Hippocampal formation (tissue), 2 donors: ENCODE results near the gene TATDN2.
A peak's percentile ranks its signal among the peaks of the same experiment; 100 is the strongest.

Experiments used
- DNase-seq, 2 donors: peaks; one replicate each; lab custom pipeline; 2025; lab: John Stamatoyannopoulos, UW

TATDN2 gene

GRCh38 chr3:10248184-10248983 lies at the start of gene TATDN2:
TATDN2 (plus strand) TSS chr3:10248459; CDS start chr3:10249201, 742 bp downstream.
- DNase-seq, result peak; percentile 79 to 82

- no peak for DNase-seq
These were observed 49.3 kb upstream of the TATDN2 start for GRCh38 chr3:10198761-10199649.

GRCh38 chr3:10204921-10205320 lies 43.3 kb upstream of the TATDN2 start:
- DNase-seq, result no peak

GRCh38 chr3:10205451-10206165 lies 42.7 kb upstream of the TATDN2 start:
- DNase-seq, result no peak

- DNase-seq, result no peak
These were observed 42.1 kb upstream of the TATDN2 start for GRCh38 chr3:10206166-10206511.

GRCh38 chr3:10213156-10213792 lies 35.0 kb upstream of the TATDN2 start:
- DNase-seq, result no peak

GRCh38 chr3:10215578-10216368 lies 32.5 kb upstream of the TATDN2 start:
- no peak for DNase-seq

GRCh38 chr3:10217359-10217758 lies 30.9 kb upstream of the TATDN2 start:
- DNase-seq, result no peak

GRCh38 chr3:10219737-10220136 lies 28.5 kb upstream of the TATDN2 start:
- no peak for DNase-seq

GRCh38 chr3:10223676-10224639 lies 24.3 kb upstream of the TATDN2 start:
- no peak for DNase-seq

GRCh38 chr3:10224794-10225665 lies 23.2 kb upstream of the TATDN2 start:
- peak; percentile 52 to 74 for DNase-seq

- no peak for DNase-seq
These were observed 22.0 kb upstream of the TATDN2 start for GRCh38 chr3:10226293-10226692.

GRCh38 chr3:10228248-10228950 lies 19.9 kb upstream of the TATDN2 start:
- DNase-seq, result no peak

- no peak for DNase-seq
These were observed 18.7 kb upstream of the TATDN2 start for GRCh38 chr3:10229576-10229975.

- no peak for DNase-seq
These were observed 16.1 kb upstream of the TATDN2 start for GRCh38 chr3:10232137-10232536.

GRCh38 chr3:10233988-10234387 lies 14.3 kb upstream of the TATDN2 start:
- no peak for DNase-seq

GRCh38 chr3:10234526-10235230 lies 13.6 kb upstream of the TATDN2 start:
- DNase-seq, result no peak

GRCh38 chr3:10235551-10235950 lies 12.7 kb upstream of the TATDN2 start:
- DNase-seq, result no peak
